ENCODE data around the gene IGSF11. TPM values are rescaled to one million over a fixed set of nuclear protein-coding genes. Genes with fewer than 3 reads are reported as not detected.
"Not testable (repeated sequence)": the region's sequence is repeated elsewhere in the genome, so short reads cannot be mapped to it uniquely, and the experiment has no call there.

IGSF11 gene
- total and polyA plus RNA-seq, 5 donors = 2.7 to 9.3 (median 4.7) TPM

GRCh38 chr3:118988198-118989130 lies 46.2 kb downstream of the IGSF11 start:
- DNase-seq = no peak
- Histone ChIP-seq H3K27ac (ENCODE audit: low read length) (no peak overlapping the region), H3K4me3 (ENCODE audit: low read length) (no peak overlapping the region), H3K9me3 (ENCODE audit: control insufficient read depth, low read length) (no peaks in the 10 kb centered on the region), H3K27me3 (ENCODE audit: control insufficient read depth, insufficient read depth) (no peaks in the 10 kb centered on the region), H3K4me1 (ENCODE audit: control insufficient read depth, insufficient read depth, low read length) (peaks cover 4% of the 10 kb centered on the region)
- intact Hi-C loops (cut with DNase I) = no loop called here
- ATAC-seq = no peak
- WGBS = 33% methylated on average over 6 of the region's 6 CpGs

- Histone ChIP-seq H3K4me3 (ENCODE audit: low read length) (no peak overlapping the region), H3K4me1 (ENCODE audit: control insufficient read depth, insufficient read depth, low read length) (peaks cover 4% of the 10 kb centered on the region), H3K9me3 (ENCODE audit: control insufficient read depth, low read length) (no peaks in the 10 kb centered on the region), H3K27ac (ENCODE audit: low read length) (no peak overlapping the region), H3K27me3 (ENCODE audit: control insufficient read depth, insufficient read depth) (no peaks in the 10 kb centered on the region)
- 12% methylated on average over 2 of the region's 2 CpGs for WGBS
- ATAC-seq (peak; percentile 69 to 73), DNase-seq (peak; percentile 80 to 92 (median 83))
- intact Hi-C loops (cut with DNase I) = no loop called here
These were observed 47.2 kb downstream of the IGSF11 start for GRCh38 chr3:118987477-118987876.

GRCh38 chr3:118986734-118987133 lies 47.9 kb downstream of the IGSF11 start:
- no peaks in the 10 kb centered on the region for H3K27me3 ChIP-seq (ENCODE audit: control insufficient read depth, insufficient read depth)
- H3K4me3 ChIP-seq (ENCODE audit: low read length) = no peak overlapping the region
- WGBS = 69% methylated on average over 2 of the region's 2 CpGs
- DNase-seq (no peak), ATAC-seq (no peak)
- H3K27ac ChIP-seq (ENCODE audit: low read length) = peak overlapping the region; percentile 37
- intact Hi-C loops (cut with DNase I) = no loop called here
- peaks cover 4% of the 10 kb centered on the region for H3K4me1 ChIP-seq (ENCODE audit: control insufficient read depth, insufficient read depth, low read length)
- no peaks in the 10 kb centered on the region for H3K9me3 ChIP-seq (ENCODE audit: control insufficient read depth, low read length)

GRCh38 chr3:118984699-118985098 lies 49.9 kb downstream of the IGSF11 start:
- H3K27me3 ChIP-seq (ENCODE audit: control insufficient read depth, insufficient read depth) = no peaks in the 10 kb centered on the region
- WGBS = 59% methylated on average over 2 of the region's 2 CpGs
- no peak for DNase-seq
- intact Hi-C loops (cut with DNase I) = no loop called here
- no peak overlapping the region for H3K4me3 ChIP-seq (ENCODE audit: low read length)
- no peak overlapping the region for H3K27ac ChIP-seq (ENCODE audit: low read length)
- no peaks in the 10 kb centered on the region for H3K9me3 ChIP-seq (ENCODE audit: control insufficient read depth, low read length)
- ATAC-seq = no peak
- H3K4me1 ChIP-seq (ENCODE audit: control insufficient read depth, insufficient read depth, low read length) = peaks cover 4% of the 10 kb centered on the region

GRCh38 chr3:118981494-118982134 lies 53.0 kb downstream of the IGSF11 start:
- H3K27ac ChIP-seq (ENCODE audit: low read length) = no peak overlapping the region
- no peak for DNase-seq
- no peaks in the 10 kb centered on the region for H3K27me3 ChIP-seq (ENCODE audit: control insufficient read depth, insufficient read depth)
- H3K9me3 ChIP-seq (ENCODE audit: control insufficient read depth, low read length) = no peaks in the 10 kb centered on the region
- 85% methylated on average over 6 of the region's 6 CpGs for WGBS
- ATAC-seq = no peak
- H3K4me3 ChIP-seq (ENCODE audit: low read length) = no peak overlapping the region
- intact Hi-C loops (cut with DNase I) = no loop called here
- peaks cover 2% of the 10 kb centered on the region for H3K4me1 ChIP-seq (ENCODE audit: control insufficient read depth, insufficient read depth, low read length)

- H3K9me3 ChIP-seq (ENCODE audit: control insufficient read depth, low read length) = no peaks in the 10 kb centered on the region
- 86% methylated on average over 2 of the region's 2 CpGs for WGBS
- intact Hi-C loops (cut with DNase I) = no loop called here
These were observed 53.8 kb downstream of the IGSF11 start for GRCh38 chr3:118980832-118981231.

GRCh38 chr3:118978393-118978758 lies 56.3 kb downstream of the IGSF11 start:
- Histone ChIP-seq H3K27me3 (ENCODE audit: control insufficient read depth, insufficient read depth) (no peaks in the 10 kb centered on the region), H3K9me3 (ENCODE audit: control insufficient read depth, low read length) (no peaks in the 10 kb centered on the region), H3K4me3 (ENCODE audit: low read length) (no peak overlapping the region), H3K27ac (ENCODE audit: low read length) (no peak overlapping the region), H3K4me1 (ENCODE audit: control insufficient read depth, insufficient read depth, low read length) (peaks cover 2% of the 10 kb centered on the region)
- intact Hi-C loops (cut with DNase I) = no loop called here
- 94% methylated on average over 5 of the region's 5 CpGs for WGBS
- DNase-seq (no peak), ATAC-seq (no peak)

More at GRCh38 chr3:118980832-118981231, 53.8 kb downstream of the IGSF11 start:
- H3K4me3 ChIP-seq (ENCODE audit: low read length) = no peak overlapping the region
- H3K27ac ChIP-seq (ENCODE audit: low read length) = no peak overlapping the region
- ATAC-seq = no peak
- H3K27me3 ChIP-seq (ENCODE audit: control insufficient read depth, insufficient read depth) = no peaks in the 10 kb centered on the region
- DNase-seq = no peak
- H3K4me1 ChIP-seq (ENCODE audit: control insufficient read depth, insufficient read depth, low read length) = peaks cover 2% of the 10 kb centered on the region

GRCh38 chr3:118977671-118978392 lies 56.8 kb downstream of the IGSF11 start:
- no peak for ATAC-seq
- Histone ChIP-seq H3K27me3 (ENCODE audit: control insufficient read depth, insufficient read depth) (no peaks in the 10 kb centered on the region), H3K27ac (ENCODE audit: low read length) (no peak overlapping the region), H3K4me1 (ENCODE audit: control insufficient read depth, insufficient read depth, low read length) (peaks cover 2% of the 10 kb centered on the region), H3K9me3 (ENCODE audit: control insufficient read depth, low read length) (no peaks in the 10 kb centered on the region), H3K4me3 (ENCODE audit: low read length) (no peak overlapping the region)
- 87% methylated on average over 8 of the region's 8 CpGs for WGBS
- no peak for DNase-seq
- intact Hi-C loops (cut with DNase I) = no loop called here

GRCh38 chr3:118977118-118977517 lies 57.5 kb downstream of the IGSF11 start:
- ATAC-seq (no peak), DNase-seq (no peak)
- no peak overlapping the region for H3K4me3 ChIP-seq (ENCODE audit: low read length)
- H3K27ac ChIP-seq (ENCODE audit: low read length) = no peak overlapping the region
- H3K27me3 ChIP-seq (ENCODE audit: control insufficient read depth, insufficient read depth) = no peaks in the 10 kb centered on the region
- no peaks in the 10 kb centered on the region for H3K9me3 ChIP-seq (ENCODE audit: control insufficient read depth, low read length)
- intact Hi-C loops (cut with DNase I) = no loop called here
- peaks cover 2% of the 10 kb centered on the region for H3K4me1 ChIP-seq (ENCODE audit: control insufficient read depth, insufficient read depth, low read length)

GRCh38 chr3:118975476-118975875 lies 59.2 kb downstream of the IGSF11 start:
- H3K9me3 ChIP-seq (ENCODE audit: control insufficient read depth, low read length); intact Hi-C loops (cut with DNase I); H3K27me3 ChIP-seq (ENCODE audit: control insufficient read depth, insufficient read depth); DNase-seq; H3K27ac ChIP-seq (ENCODE audit: low read length); H3K4me1 ChIP-seq (ENCODE audit: control insufficient read depth, insufficient read depth, low read length); ATAC-seq; H3K4me3 ChIP-seq (ENCODE audit: low read length): not testable (repeated sequence)
- 67% methylated on average over 1 of the region's 1 CpG for WGBS

Measured in right cardiac atrium (tissue), 5 donors.